ENCODE data around the gene MPLKIP.

DNA sequence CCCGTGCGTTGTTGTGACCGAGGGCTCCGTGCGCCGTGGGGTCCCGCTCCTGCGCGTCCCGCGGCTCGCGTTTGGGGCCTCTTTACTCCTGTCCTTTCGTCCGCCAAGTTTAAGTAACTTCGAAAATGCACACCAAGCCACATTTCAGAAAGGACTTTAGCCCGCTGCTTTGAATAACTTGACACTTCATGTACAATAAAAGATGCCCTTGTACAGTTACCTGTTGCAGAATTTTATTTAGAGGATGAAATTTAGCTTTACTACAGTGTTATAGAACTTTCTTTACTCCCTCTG is 842 bp upstream of the MPLKIP start:
- no peak for TF ChIP-seq POLR2A (IDR thresholded peaks at IDR 0.05; ENCODE audit: low read depth, low read length)
- no peak for TF ChIP-seq SPI1 (IDR thresholded peaks at IDR 0.05; ENCODE audit: borderline replicate concordance, insufficient read depth, low read depth, low read length)
- TF ChIP-seq, protein P1, sequence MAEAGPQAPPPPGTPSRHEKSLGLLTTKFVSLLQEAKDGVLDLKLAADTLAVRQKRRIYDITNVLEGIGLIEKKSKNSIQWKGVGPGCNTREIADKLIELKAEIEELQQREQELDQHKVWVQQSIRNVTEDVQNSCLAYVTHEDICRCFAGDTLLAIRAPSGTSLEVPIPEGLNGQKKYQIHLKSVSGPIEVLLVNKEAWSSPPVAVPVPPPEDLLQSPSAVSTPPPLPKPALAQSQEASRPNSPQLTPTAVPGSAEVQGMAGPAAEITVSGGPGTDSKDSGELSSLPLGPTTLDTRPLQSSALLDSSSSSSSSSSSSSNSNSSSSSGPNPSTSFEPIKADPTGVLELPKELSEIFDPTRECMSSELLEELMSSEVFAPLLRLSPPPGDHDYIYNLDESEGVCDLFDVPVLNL (IDR thresholded peaks at IDR 0.05; ENCODE audit: low read depth, low read length) = no peak
- no peak for TF ChIP-seq BHLHE40 (IDR thresholded peaks at IDR 0.05; ENCODE audit: borderline replicate concordance in 1 of 2, low read depth in 2 of 2, low read length in 1 of 2)
- TF ChIP-seq CREB1 (IDR thresholded peaks at IDR 0.05; ENCODE audit: low read depth) = no peak
- TF ChIP-seq, protein P2, sequence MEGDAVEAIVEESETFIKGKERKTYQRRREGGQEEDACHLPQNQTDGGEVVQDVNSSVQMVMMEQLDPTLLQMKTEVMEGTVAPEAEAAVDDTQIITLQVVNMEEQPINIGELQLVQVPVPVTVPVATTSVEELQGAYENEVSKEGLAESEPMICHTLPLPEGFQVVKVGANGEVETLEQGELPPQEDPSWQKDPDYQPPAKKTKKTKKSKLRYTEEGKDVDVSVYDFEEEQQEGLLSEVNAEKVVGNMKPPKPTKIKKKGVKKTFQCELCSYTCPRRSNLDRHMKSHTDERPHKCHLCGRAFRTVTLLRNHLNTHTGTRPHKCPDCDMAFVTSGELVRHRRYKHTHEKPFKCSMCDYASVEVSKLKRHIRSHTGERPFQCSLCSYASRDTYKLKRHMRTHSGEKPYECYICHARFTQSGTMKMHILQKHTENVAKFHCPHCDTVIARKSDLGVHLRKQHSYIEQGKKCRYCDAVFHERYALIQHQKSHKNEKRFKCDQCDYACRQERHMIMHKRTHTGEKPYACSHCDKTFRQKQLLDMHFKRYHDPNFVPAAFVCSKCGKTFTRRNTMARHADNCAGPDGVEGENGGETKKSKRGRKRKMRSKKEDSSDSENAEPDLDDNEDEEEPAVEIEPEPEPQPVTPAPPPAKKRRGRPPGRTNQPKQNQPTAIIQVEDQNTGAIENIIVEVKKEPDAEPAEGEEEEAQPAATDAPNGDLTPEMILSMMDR (IDR thresholded peaks at IDR 0.05 in 2 of 3, conservative IDR thresholded peaks at IDR 0.05 in 1 of 3; ENCODE audit: control insufficient read depth in 2 of 3, extremely low read depth in 1 of 3, insufficient read depth in 1 of 3, low read depth in 3 of 3, low read length in 3 of 3) = no peak
- TF ChIP-seq NFYB (IDR thresholded peaks at IDR 0.05; ENCODE audit: insufficient read depth, low read depth, low read length) = no peak
- no peak for TF ChIP-seq RBBP5 (conservative IDR thresholded peaks at IDR 0.05)
- no peak for TF ChIP-seq TCF12 (IDR thresholded peaks at IDR 0.05; ENCODE audit: low read depth, low read length)
- TF ChIP-seq, protein P3, sequence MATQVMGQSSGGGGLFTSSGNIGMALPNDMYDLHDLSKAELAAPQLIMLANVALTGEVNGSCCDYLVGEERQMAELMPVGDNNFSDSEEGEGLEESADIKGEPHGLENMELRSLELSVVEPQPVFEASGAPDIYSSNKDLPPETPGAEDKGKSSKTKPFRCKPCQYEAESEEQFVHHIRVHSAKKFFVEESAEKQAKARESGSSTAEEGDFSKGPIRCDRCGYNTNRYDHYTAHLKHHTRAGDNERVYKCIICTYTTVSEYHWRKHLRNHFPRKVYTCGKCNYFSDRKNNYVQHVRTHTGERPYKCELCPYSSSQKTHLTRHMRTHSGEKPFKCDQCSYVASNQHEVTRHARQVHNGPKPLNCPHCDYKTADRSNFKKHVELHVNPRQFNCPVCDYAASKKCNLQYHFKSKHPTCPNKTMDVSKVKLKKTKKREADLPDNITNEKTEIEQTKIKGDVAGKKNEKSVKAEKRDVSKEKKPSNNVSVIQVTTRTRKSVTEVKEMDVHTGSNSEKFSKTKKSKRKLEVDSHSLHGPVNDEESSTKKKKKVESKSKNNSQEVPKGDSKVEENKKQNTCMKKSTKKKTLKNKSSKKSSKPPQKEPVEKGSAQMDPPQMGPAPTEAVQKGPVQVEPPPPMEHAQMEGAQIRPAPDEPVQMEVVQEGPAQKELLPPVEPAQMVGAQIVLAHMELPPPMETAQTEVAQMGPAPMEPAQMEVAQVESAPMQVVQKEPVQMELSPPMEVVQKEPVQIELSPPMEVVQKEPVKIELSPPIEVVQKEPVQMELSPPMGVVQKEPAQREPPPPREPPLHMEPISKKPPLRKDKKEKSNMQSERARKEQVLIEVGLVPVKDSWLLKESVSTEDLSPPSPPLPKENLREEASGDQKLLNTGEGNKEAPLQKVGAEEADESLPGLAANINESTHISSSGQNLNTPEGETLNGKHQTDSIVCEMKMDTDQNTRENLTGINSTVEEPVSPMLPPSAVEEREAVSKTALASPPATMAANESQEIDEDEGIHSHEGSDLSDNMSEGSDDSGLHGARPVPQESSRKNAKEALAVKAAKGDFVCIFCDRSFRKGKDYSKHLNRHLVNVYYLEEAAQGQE (IDR thresholded peaks at IDR 0.05; ENCODE audit: low read depth, low read length) = no peak

Data from GM12878 (cell line).